Mucosa of descending colon (tissue), 3 donors: ENCODE data around the gene TEX48. TPM values are rescaled to one million over a fixed set of nuclear protein-coding genes. Genes with fewer than 3 reads are reported as not detected.

Experiments used
- ATAC-seq: fragments of 200-7000 bp; cut with Tn5 transposase; one replicate; pipeline ENCODE4 v1.9.1; 2020; ENCODE audit warnings: mild to moderate bottlenecking, moderate library complexity
- DNase-seq, 3 donors: peaks; one replicate each; pipeline ENCODE4 v3.0.0-alpha.2; 2020
- H3K36me3 ChIP-seq: fragments of 200-600 bp; one replicate; pipeline ENCODE4 v1.8.0; 2021; ENCODE audit warnings: low read depth, mild to moderate bottlenecking
- H3K4me1 ChIP-seq: fragments of 200-600 bp; one replicate; pipeline ENCODE4 v1.8.0; 2021; ENCODE audit warnings: low read depth, mild to moderate bottlenecking
- H3K4me3 ChIP-seq: fragments of 200-600 bp; one replicate; pipeline ENCODE4 v1.8.0; 2021; ENCODE audit warnings: mild to moderate bottlenecking
- H3K9me3 ChIP-seq: fragments of 200-600 bp; one replicate; pipeline ENCODE4 v1.8.0; 2021; ENCODE audit warnings: mild to moderate bottlenecking
- intact Hi-C, 2 donors: fragments of 100-400 bp; cut with DNase I in 1 of 2; cut with micrococcal nuclease in 1 of 2; formaldehyde crosslinking; loops; one replicate each; pipeline versions ENCODE4 v1.11.0 to v1.11.1; 2022; cut with DNase I, micrococcal nuclease
- total RNA-seq, 3 donors: library from RNA; stranded (reverse); fragmentation: NEBNext Ultra II Directional in 2 of 3; extraction: Animal tissue kit (Norgen Biotek cat#: 25700) in 2 of 3; gene quantifications; one replicate each; pipeline versions ENCODE4 v1.2.1 to v1.2.4, GENCODE V29; 2021 to 2023
- TF ChIP-seq, protein P1 (sequence below): fragments of 200-600 bp; IDR thresholded peaks from one replicate; pipeline ENCODE4 v1.8.0; 2022; ENCODE audit warnings: antibody characterized with exemption, mild to moderate bottlenecking
- donor health status: DM: no; HTN: no; CAD: no; lungs with moderate emphysema.
- donor health status: DM: no; HTN: no; CAD: no.
- donor health status: DM: no; HTN: yes; CAD: no.

Gene TEX48
- total RNA-seq, 3 donors from 2014 or later: not detected

DNA sequence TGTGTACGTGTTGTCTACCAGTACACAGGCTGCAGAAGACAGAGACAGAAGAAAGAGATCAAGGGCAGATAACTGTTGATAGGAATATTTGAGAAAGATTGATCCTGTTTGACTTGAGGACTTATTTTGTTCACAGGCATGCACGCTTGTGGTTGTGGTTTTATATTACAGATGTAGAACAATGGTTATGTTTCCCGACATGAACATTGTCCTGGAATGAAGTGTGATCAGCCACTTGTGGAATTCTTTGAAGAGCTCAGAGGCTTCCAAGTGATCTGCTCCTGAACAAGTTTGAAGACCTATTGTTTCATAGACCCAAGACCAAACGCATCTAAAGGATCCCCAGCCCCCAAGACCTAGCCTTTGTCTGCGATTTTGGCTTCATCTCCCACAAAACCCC, 38.1 kb downstream of the TEX48 start:
- H3K36me3 ChIP-seq: no peaks in the 10 kb centered on the region
- H3K4me3 ChIP-seq: no peak overlapping the region
- TF ChIP-seq, protein P1, sequence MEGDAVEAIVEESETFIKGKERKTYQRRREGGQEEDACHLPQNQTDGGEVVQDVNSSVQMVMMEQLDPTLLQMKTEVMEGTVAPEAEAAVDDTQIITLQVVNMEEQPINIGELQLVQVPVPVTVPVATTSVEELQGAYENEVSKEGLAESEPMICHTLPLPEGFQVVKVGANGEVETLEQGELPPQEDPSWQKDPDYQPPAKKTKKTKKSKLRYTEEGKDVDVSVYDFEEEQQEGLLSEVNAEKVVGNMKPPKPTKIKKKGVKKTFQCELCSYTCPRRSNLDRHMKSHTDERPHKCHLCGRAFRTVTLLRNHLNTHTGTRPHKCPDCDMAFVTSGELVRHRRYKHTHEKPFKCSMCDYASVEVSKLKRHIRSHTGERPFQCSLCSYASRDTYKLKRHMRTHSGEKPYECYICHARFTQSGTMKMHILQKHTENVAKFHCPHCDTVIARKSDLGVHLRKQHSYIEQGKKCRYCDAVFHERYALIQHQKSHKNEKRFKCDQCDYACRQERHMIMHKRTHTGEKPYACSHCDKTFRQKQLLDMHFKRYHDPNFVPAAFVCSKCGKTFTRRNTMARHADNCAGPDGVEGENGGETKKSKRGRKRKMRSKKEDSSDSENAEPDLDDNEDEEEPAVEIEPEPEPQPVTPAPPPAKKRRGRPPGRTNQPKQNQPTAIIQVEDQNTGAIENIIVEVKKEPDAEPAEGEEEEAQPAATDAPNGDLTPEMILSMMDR: no peak
- ATAC-seq (no peak), DNase-seq (no peak)
- no peaks in the 10 kb centered on the region for H3K9me3 ChIP-seq
- H3K4me1 ChIP-seq: no peaks in the 10 kb centered on the region
- intact Hi-C loops: no loop called here

DNA sequence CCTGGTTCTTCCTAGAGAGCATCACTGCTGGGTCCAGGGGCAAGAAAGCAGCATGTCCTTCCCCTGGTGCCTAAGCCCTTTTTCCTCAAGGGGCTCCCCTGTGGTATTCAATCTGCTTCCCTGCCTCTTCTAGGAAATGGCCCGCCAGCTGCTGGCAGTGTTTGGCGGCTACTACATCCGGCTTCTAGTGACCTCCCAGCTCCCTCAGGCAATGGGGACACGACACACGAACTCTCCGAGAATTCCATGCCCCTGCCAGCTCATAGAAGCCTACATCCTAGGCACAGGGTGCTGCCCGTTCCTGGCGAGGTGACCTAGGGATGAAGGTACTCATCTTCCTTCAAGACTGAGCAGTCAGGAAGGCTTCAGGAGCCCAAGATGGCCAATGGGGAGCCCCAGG, 39.0 kb downstream of the TEX48 start:
- no peaks in the 10 kb centered on the region for H3K4me1 ChIP-seq

DNA sequence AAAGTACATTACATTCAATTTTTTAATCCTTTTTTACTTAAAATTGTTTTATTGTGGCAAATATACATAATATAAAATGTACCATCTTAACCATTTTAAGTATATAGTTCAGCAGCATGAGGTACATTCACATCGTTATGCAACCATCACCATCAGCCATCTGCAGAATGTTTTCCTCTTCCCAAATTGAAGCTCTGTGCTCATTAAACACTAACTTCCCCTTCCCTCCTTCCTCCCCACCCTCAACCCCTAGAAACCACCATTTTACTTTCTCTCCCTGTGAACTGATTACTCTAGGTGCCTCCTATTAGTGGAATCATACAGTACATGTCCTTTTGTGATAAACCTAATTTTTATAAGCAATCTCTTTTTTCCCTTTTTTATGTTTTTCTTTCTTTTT, 40.0 kb downstream of the TEX48 start:
- Histone ChIP-seq H3K4me3 (no peak overlapping the region), H3K9me3 (no peaks in the 10 kb centered on the region), H3K4me1 (no peaks in the 10 kb centered on the region), H3K36me3 (no peaks in the 10 kb centered on the region)
- intact Hi-C loops: no loop called here
- TF ChIP-seq, protein P1: no peak
- DNase-seq: no peak
- ATAC-seq: no peak

More for the DNA sequence above, 39.0 kb downstream of the TEX48 start:
- Histone ChIP-seq H3K4me3 (no peak overlapping the region), H3K9me3 (no peaks in the 10 kb centered on the region), H3K36me3 (no peaks in the 10 kb centered on the region)
- ATAC-seq: no peak
- intact Hi-C loops: no loop called here
- TF ChIP-seq, protein P1: no peak
- no peak for DNase-seq

DNA sequence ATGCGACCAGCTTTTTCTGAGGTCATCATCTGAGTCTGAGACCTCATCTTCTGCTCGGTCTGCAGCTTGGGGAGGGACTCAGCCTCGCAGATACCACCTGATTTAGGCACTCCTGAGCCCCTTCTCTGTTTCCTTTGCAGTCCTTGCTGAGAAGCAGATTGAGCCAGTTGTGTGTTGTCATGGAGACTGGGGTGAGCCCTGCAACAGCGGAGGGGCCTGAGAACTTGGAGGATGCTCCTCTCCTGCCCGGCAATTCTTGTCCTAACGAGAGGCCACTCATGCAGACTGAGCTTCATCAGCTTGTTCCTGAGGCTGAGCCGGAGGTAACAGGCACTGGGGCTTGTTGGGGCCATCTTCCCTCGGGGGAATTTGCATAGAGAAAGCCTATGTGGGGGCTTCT, 43.6 kb downstream of the TEX48 start:
- TF ChIP-seq, protein P1: no peak
- Histone ChIP-seq H3K9me3 (no peaks in the 10 kb centered on the region), H3K4me1 (no peaks in the 10 kb centered on the region), H3K4me3 (no peak overlapping the region), H3K36me3 (no peaks in the 10 kb centered on the region)
- intact Hi-C loops: no loop called here
- DNase-seq (no peak), ATAC-seq (no peak)

DNA sequence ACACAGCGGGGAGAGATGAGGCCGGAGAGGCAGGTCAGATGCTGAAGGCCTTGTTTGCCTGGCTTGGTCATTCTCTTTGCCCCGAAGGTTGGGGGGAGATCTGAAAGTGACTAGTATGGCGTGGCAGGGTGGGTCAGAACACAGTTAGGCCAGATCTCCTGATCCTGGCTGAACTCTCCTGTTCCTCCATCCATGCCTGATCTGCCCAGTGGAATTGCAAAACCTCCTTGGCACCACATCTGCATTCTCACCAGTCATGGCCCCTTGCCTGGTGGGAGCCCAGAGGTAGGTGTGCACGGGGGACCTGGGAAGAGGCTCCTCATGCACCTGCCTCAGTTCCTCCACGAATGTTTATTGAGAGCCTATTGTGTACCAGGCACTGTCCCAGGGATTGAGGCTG, 47.6 kb downstream of the TEX48 start:
- ATAC-seq (no peak), DNase-seq (no peak)
- intact Hi-C loops: no loop called here
- H3K36me3 ChIP-seq: no peaks in the 10 kb centered on the region
- H3K9me3 ChIP-seq: no peaks in the 10 kb centered on the region
- no peaks in the 10 kb centered on the region for H3K4me1 ChIP-seq
- TF ChIP-seq, protein P1: no peak
- no peak overlapping the region for H3K4me3 ChIP-seq

DNA sequence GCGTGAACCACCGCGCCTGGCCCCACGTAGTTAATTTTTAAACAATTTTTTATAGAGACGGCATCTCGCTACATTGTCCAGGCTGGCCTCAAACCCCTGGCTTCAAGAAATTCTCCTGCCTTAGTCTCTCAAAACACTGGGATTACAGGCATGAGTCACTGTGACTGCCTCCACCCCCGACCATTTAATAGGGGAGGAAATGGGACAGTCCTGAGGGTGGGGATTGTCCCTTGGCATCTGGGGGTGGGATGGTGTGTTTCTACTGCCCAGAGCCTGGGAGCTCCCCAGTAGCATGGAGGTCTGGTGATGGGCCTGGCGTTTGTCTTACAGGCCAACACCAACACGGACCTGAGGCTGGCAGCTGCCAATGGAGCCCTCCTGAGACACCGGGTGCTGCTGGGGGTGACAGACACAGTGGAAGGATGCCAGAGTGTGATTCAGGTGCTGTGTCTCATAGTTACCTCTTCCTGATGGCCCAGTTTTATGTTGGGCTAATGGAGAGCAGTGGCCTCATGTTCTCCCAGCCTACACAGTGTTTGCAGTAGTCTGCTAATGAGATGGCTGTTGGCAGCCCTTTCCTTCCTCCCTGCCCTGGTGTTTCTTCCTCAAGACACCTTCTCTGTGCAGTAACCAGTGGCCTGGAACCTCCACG, 48.4 kb downstream of the TEX48 start:
- Histone ChIP-seq H3K36me3 (no peaks in the 10 kb centered on the region), H3K4me1 (no peaks in the 10 kb centered on the region), H3K9me3 (no peaks in the 10 kb centered on the region), H3K4me3 (no peak overlapping the region)
- TF ChIP-seq, protein P1: no peak
- DNase-seq (no peak), ATAC-seq (no peak)
- intact Hi-C loops: no loop called here
